ENCODE measurements around the gene RUVBL1. TPM values are rescaled to one million over a fixed set of nuclear protein-coding genes. Genes with fewer than 3 reads are reported as not detected.

Gene RUVBL1
- total RNA-seq, 2 experiments from 2014 or later: 5.6 to 7.7 TPM

DNA sequence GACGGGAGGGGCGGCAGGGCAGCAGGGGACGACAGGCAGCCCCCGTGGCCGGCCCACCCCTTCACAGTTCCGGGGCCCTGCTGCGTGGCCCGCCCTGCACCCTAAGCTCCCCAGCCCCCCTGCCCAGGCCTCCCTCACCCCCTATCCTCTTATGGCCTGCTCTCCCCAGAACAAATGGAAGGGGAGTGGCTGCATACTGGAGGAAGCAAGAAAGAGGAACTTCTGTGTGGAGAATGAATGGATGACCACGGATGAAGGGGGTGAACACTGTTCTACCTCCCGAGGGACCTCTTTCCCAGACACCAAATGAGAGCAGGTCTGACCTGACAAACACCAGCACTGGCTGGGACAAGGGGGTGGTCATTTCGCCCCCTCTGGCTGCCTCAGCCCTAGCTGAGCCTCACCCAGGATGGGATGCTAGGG, 46.4 kb downstream of the RUVBL1 start:
- H3K4me3 ChIP-seq (ENCODE audit: low read length): no peak overlapping the region
- Mint-ChIP-seq H3K4me3 (peak overlapping the region; percentile 27), H3K9me3 (no peaks in the 10 kb centered on the region), H3K36me3 (ENCODE audit: low read depth) (peaks cover 36% of the 10 kb centered on the region), H3K4me1 (ENCODE audit: low read depth) (peaks cover 5% of the 10 kb centered on the region), H3K27ac (no peak overlapping the region), H3K27me3 (no peaks in the 10 kb centered on the region)
- H3K4me1 ChIP-seq (ENCODE audit: insufficient read depth, low read length): peaks cover 23% of the 10 kb centered on the region
- ATAC-seq (ENCODE audit: poor library complexity) (no peak), DNase-seq (peak in 2 of 14 experiments; percentile 20 to 46)
- peaks cover 8 to 10% of the 10 kb centered on the region in 2 experiments for H3K27me3 ChIP-seq (ENCODE audit: control insufficient read depth in 1 of 2, insufficient read depth in 2 of 2, low read length in 2 of 2)
- H3K9me3 ChIP-seq (ENCODE audit: control insufficient read depth in 1 of 2, insufficient read depth in 1 of 2, low read length in 2 of 2): no peaks in the 10 kb centered on the region
- peaks cover 38% of the 10 kb centered on the region for H3K36me3 ChIP-seq (ENCODE audit: insufficient read depth, low read length)
- no peak overlapping the region for H3K27ac ChIP-seq (ENCODE audit: low read depth in 1 of 2, low read length in 2 of 2)
- intact Hi-C loops (cut with DNase I, micrococcal nuclease): loop anchor here (5.0 kb wide), 3 partner anchors 55 to 530 kb away; no protein-coding TSS in a partner anchor
- CTCF ChIA-PET: no interaction called here
- POLR2A ChIA-PET: no interaction called here
- no peak for TF ChIP-seq CTCF (IDR thresholded peaks at IDR 0.05)

- peaks cover 38% of the 10 kb centered on the region for H3K36me3 ChIP-seq (ENCODE audit: insufficient read depth, low read length)
- peaks cover 34% of the 10 kb centered on the region for H3K36me3 Mint-ChIP-seq (ENCODE audit: low read depth)
- peaks cover 23% of the 10 kb centered on the region for H3K4me1 ChIP-seq (ENCODE audit: insufficient read depth, low read length)
- peaks cover 5% of the 10 kb centered on the region for H3K4me1 Mint-ChIP-seq (ENCODE audit: low read depth)
- no peaks in the 10 kb centered on the region for H3K27me3 Mint-ChIP-seq
- no peak for TF ChIP-seq CTCF (IDR thresholded peaks at IDR 0.05)
- peak overlapping the region; percentile 66 for H3K4me3 ChIP-seq (ENCODE audit: low read length)
- ChIA-PET POLR2A (interaction anchor here (1.2 kb wide), 2 partner anchors 47 to 405 kb away, joined by 3 to 6 read pairs; partner anchors contain the start of gene RUVBL1), CTCF (interaction anchor here (1.2 to 1.6 kb wide), 5 partner anchors 12 to 57 kb away, joined by 6 to 12 read pairs (median 11); partner anchors contain the start of genes RUVBL1 and SEC61A1)
- intact Hi-C loops (cut with DNase I, micrococcal nuclease): loop anchor here (5.0 kb wide), 3 partner anchors 56 to 531 kb away; no protein-coding TSS in a partner anchor
- DNase-seq (peak in 11 of 14 experiments; percentile 15 to 76 (median 37)), ATAC-seq (ENCODE audit: poor library complexity) (peak; percentile 39)
- no peaks in the 10 kb centered on the region for H3K9me3 ChIP-seq (ENCODE audit: control insufficient read depth in 1 of 2, insufficient read depth in 1 of 2, low read length in 2 of 2)
- no peak overlapping the region for H3K27ac ChIP-seq (ENCODE audit: low read depth in 1 of 2, low read length in 2 of 2)
- no peaks in the 10 kb centered on the region for H3K9me3 Mint-ChIP-seq
- H3K27ac Mint-ChIP-seq: no peak overlapping the region
- H3K27me3 ChIP-seq (ENCODE audit: control insufficient read depth in 1 of 2, insufficient read depth in 2 of 2, low read length in 2 of 2): peaks cover 8 to 10% of the 10 kb centered on the region in 2 experiments
- peak overlapping the region; percentile 74 for H3K4me3 Mint-ChIP-seq
Measured at GRCh38 chr3:128076483-128077201, 47.0 kb downstream of the RUVBL1 start.

DNA sequence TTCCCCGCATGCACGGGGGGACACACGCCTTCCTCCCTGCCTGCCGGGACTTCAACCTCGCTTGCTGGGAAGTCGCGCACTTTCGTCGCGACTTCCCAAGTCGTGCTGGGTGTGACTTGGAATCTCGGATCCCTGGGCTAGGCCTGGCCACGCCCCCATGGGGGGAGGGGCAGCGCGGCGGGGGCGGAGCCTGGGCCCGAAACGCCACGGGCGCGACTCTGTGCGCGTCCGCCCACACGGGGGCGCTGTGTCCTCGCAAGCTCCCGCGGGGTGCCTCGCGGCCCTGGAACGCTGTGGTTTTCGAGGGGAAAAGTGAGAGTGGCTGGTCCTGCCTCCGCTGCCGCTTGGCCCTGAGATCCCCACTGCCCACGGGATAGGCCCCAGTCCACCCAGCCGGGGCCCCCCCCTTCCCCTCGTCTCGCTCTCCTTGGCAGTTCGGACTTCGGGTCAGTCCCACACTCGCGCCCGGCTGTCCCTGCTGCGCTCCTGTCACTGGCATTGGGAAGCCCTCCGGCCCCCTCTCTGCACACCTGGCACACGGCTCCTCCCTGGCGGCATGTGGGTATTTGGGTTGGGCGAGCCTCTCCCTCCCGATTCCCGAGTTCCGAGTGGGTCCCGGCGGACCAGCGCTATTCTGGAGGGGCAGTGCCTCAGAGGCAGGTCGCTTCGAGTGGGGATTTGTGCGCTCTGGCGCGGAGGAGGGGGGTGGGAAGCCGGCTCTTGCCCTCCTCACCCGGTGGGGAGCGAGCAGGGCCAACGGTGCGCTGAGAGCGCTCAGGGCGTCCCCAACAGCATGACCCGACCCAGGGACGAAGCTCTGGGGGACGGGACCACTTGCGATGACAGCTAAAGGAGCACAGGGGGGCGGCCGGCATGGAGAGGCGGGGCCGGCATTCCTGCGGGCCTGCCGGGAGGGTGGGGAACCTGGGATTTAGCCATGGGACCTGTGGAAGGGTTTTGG, 47.8 kb downstream of the RUVBL1 start:
- peak; percentile 87 for TF ChIP-seq CTCF (IDR thresholded peaks at IDR 0.05)
- intact Hi-C loops (cut with DNase I, micrococcal nuclease): loop anchor here (1.0 to 5.0 kb wide), 7 partner anchors 23 to 531 kb away; partner anchors contain the start of genes RUVBL1 (in 1 of the 2) and SEC61A1 (in 1 of the 2)
- Histone ChIP-seq H3K36me3 (ENCODE audit: insufficient read depth, low read length) (peaks cover 41% of the 10 kb centered on the region), H3K27ac (ENCODE audit: low read depth in 1 of 2, low read length in 2 of 2) (no peak overlapping the region), H3K4me3 (ENCODE audit: low read length) (peak overlapping the region; percentile 66), H3K9me3 (ENCODE audit: control insufficient read depth in 1 of 2, insufficient read depth in 1 of 2, low read length in 2 of 2) (peaks cover 0 to 7% of the 10 kb centered on the region in 2 experiments), H3K4me1 (ENCODE audit: insufficient read depth, low read length) (peaks cover 23% of the 10 kb centered on the region), H3K27me3 (ENCODE audit: control insufficient read depth in 1 of 2, insufficient read depth in 2 of 2, low read length in 2 of 2) (peaks cover 8 to 10% of the 10 kb centered on the region in 2 experiments)
- Mint-ChIP-seq H3K36me3 (ENCODE audit: low read depth) (peaks cover 30% of the 10 kb centered on the region), H3K9me3 (no peaks in the 10 kb centered on the region), H3K4me3 (peak overlapping the region; percentile 77), H3K27ac (no peak overlapping the region), H3K27me3 (no peaks in the 10 kb centered on the region), H3K4me1 (ENCODE audit: low read depth) (peaks cover 5% of the 10 kb centered on the region)
- ChIA-PET CTCF (interaction anchor here (0.7 to 1.6 kb wide), 11 partner anchors 11 to 1371 kb away, joined by 3 to 12 read pairs (median 6); partner anchors contain the start of genes EEFSEC, RUVBL1 and SEC61A1), POLR2A (interaction anchor here (1.0 to 1.2 kb wide), 3 partner anchors 48 to 404 kb away, joined by 3 to 6 read pairs (median 3); partner anchors contain the start of gene RUVBL1)
- ATAC-seq (ENCODE audit: poor library complexity) (peak; percentile 89), DNase-seq (peak; percentile 74 to 93 (median 83))
